K562 (cell line): ENCODE results near the gene FN3KRP. TPM values are rescaled to one million over a fixed set of nuclear protein-coding genes. Genes with fewer than 3 reads are reported as not detected.

ENCODE experiments used
- ETV1 ChIP-seq: fragments of 450-650 bp; conservative IDR thresholded peaks from 2 replicates; pipeline ENCODE4 v1.6.1; 2016; ENCODE audit warnings: missing genetic modification characterization, control low read depth, low read depth, missing compliant biosample characterization
- HDAC8 ChIP-seq: fragments of 450-650 bp; IDR thresholded peaks from 2 replicates; pipeline ENCODE4 v1.6.1; 2016; ENCODE audit warnings: mild to moderate bottlenecking, missing genetic modification characterization, moderate library complexity, missing compliant biosample characterization
- NFYB ChIP-seq: IDR thresholded peaks from 2 replicates; pipeline ENCODE4 v1.6.1; 2011; ENCODE audit warnings: mild to moderate bottlenecking, moderate library complexity; ENCODE audit not compliant: insufficient read length; ENCODE audit errors: extremely low read depth
- RBM15 ChIP-seq: fragments of 200-400 bp; formaldehyde crosslinking; IDR thresholded peaks from 2 replicates; pipeline ENCODE4 v1.6.1; 2018; ENCODE audit warnings: mild to moderate bottlenecking, low read length, moderate library complexity; ENCODE audit not compliant: insufficient read depth
- RFX7 ChIP-seq: fragments of 250-450 bp; sonication (Bioruptor Pico); IDR thresholded peaks from 2 replicates; pipeline ENCODE4 v1.5.1; 2021; ENCODE audit warnings: mild to moderate bottlenecking
- RHOXF2B ChIP-seq: fragments of 250-450 bp; sonication (Bioruptor Pico); conservative IDR thresholded peaks from 2 replicates; pipeline ENCODE4 v1.5.1; 2021
- ZNF217 ChIP-seq: sonication (generic); formaldehyde crosslinking; IDR thresholded peaks from 2 replicates; pipeline ENCODE4 v1.8.0; 2022; ENCODE audit warnings: mild to moderate bottlenecking, missing genetic modification reagents
- polyA plus RNA-seq, 8 experiments: library from polyadenylated mRNA; depleted of rRNA in 4 of 8; stranded (reverse) in 5 of 8; unstranded in 3 of 8; fragments of >200 nt; fragmentation: Nextera tagmentation in 2 of 8; fragmentation: Illumina TruSeq in 1 of 8; extraction: Ambion mirVana in 2 of 8; extraction: Trizol in 1 of 8; gene quantifications; 2 replicates each; pipeline versions ENCODE4 v1.2.1 to v1.2.3, GENCODE V29; 2011 to 2014; ENCODE audit warnings: inconsistent platforms in 1 of 8, missing spikeins in 1 of 8
- total RNA-seq, 7 experiments: library from RNA; depleted of rRNA in 6 of 7; stranded (reverse); fragments of >200 nt in 6 of 7; fragmentation: Illumina TruSeq in 2 of 7; extraction: Trizol in 2 of 7; gene quantifications; 2 replicates each; pipeline versions ENCODE4 v1.2.1 to v1.2.3, GENCODE V29; 2011 to 2021; ENCODE audit warnings: low replicate concordance in 1 of 7
- TF ChIP-seq, protein P1 (sequence below): fragments of 450-650 bp; IDR thresholded peaks from 2 replicates; pipeline ENCODE4 v1.6.1; 2016; ENCODE audit warnings: missing biosample characterization, missing genetic modification characterization
- TF ChIP-seq, protein P2 (sequence below): IDR thresholded peaks from 3 replicates; pipeline ENCODE4 v1.6.1; 2011; ENCODE audit warnings: borderline replicate concordance, mild to moderate bottlenecking; ENCODE audit not compliant: insufficient read length, insufficient read depth
- TF ChIP-seq, protein P3 (sequence below): fragments of 200-600 bp; sonication (generic); IDR thresholded peaks from one replicate; pipeline ENCODE4 v1.6.1; 2012; ENCODE audit warnings: mild to moderate bottlenecking, low read depth, low read length, inconsistent platforms
- TF ChIP-seq, protein P4 (sequence below): fragments of 450-650 bp; IDR thresholded peaks from 2 replicates; pipeline ENCODE4 v1.6.1; 2016
- TF ChIP-seq, protein P5 (sequence below): fragments of 250-450 bp; sonication (Bioruptor Pico); IDR thresholded peaks from 2 replicates; pipeline ENCODE4 v1.8.0; 2021; ENCODE audit warnings: moderate library complexity, mild to moderate bottlenecking, inconsistent platforms

The FN3KRP gene
- total and polyA plus RNA-seq, 9 of the 15 experiments (the other 6 are each of a cell fraction or from before 2014, with no cell fraction given): 2.0 to 32.1 (median 24.9) TPM

DNA sequence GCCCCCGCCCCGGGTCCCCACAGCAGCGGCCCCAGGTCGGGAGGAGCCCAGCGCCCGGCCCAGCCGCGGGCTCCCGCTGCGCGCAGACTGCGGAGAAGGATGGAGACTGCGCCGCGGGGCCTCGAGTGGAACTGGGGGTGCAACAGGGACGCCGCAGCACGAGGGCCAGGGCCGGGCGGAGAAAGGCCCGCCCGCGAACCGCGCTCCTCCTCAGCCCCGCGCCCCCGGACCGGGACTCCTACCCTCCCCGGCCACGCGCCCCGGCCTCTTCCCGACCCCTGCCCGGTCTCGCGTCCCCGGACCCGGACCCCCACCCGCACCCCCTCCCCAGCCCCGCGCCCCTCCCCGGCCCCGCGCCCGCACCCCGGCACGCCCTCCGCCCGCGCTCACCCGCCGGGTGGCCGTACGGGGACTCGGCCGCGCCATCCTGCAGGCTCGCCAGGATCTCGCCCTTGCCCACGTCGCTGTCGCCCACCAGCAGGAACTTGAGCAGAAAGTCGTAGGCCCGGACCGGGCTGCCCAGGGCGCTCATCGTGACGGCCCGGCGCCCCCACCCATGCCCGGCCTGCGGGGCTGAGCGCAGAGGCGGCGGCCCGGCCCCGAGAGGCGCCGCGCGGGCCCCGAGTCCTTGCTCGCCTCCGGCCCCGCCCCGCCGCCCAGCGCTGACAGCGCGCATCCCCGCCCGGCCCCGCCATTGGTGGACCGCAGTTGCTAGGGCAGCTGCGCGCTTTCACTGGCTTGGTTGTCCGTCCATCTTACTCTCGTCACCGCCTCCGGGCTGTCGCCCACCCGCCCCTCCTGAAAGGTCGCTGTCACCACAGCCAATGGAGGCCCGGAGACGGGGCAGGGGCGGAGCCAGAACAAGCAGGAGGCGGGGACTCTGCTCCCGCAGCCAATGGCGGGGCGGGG, 18.2 kb upstream of the FN3KRP start, which contains the start of gene RAB40B (continued):
- TF ChIP-seq, protein P1, sequence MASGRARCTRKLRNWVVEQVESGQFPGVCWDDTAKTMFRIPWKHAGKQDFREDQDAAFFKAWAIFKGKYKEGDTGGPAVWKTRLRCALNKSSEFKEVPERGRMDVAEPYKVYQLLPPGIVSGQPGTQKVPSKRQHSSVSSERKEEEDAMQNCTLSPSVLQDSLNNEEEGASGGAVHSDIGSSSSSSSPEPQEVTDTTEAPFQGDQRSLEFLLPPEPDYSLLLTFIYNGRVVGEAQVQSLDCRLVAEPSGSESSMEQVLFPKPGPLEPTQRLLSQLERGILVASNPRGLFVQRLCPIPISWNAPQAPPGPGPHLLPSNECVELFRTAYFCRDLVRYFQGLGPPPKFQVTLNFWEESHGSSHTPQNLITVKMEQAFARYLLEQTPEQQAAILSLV (tag): no peak
- TF ChIP-seq NFYB (peak; percentile 86), HDAC8 (tag) (no peak), ZNF217 (CRISPR knock-in tag) (no peak), ETV1 (tag) (no peak), RHOXF2B (CRISPR knock-in tag) (no peak), RBM15 (no peak), RFX7 (CRISPR knock-in tag) (no peak)
- TF ChIP-seq, protein P2, sequence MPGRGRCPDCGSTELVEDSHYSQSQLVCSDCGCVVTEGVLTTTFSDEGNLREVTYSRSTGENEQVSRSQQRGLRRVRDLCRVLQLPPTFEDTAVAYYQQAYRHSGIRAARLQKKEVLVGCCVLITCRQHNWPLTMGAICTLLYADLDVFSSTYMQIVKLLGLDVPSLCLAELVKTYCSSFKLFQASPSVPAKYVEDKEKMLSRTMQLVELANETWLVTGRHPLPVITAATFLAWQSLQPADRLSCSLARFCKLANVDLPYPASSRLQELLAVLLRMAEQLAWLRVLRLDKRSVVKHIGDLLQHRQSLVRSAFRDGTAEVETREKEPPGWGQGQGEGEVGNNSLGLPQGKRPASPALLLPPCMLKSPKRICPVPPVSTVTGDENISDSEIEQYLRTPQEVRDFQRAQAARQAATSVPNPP: no peak
- TF ChIP-seq, protein P3, sequence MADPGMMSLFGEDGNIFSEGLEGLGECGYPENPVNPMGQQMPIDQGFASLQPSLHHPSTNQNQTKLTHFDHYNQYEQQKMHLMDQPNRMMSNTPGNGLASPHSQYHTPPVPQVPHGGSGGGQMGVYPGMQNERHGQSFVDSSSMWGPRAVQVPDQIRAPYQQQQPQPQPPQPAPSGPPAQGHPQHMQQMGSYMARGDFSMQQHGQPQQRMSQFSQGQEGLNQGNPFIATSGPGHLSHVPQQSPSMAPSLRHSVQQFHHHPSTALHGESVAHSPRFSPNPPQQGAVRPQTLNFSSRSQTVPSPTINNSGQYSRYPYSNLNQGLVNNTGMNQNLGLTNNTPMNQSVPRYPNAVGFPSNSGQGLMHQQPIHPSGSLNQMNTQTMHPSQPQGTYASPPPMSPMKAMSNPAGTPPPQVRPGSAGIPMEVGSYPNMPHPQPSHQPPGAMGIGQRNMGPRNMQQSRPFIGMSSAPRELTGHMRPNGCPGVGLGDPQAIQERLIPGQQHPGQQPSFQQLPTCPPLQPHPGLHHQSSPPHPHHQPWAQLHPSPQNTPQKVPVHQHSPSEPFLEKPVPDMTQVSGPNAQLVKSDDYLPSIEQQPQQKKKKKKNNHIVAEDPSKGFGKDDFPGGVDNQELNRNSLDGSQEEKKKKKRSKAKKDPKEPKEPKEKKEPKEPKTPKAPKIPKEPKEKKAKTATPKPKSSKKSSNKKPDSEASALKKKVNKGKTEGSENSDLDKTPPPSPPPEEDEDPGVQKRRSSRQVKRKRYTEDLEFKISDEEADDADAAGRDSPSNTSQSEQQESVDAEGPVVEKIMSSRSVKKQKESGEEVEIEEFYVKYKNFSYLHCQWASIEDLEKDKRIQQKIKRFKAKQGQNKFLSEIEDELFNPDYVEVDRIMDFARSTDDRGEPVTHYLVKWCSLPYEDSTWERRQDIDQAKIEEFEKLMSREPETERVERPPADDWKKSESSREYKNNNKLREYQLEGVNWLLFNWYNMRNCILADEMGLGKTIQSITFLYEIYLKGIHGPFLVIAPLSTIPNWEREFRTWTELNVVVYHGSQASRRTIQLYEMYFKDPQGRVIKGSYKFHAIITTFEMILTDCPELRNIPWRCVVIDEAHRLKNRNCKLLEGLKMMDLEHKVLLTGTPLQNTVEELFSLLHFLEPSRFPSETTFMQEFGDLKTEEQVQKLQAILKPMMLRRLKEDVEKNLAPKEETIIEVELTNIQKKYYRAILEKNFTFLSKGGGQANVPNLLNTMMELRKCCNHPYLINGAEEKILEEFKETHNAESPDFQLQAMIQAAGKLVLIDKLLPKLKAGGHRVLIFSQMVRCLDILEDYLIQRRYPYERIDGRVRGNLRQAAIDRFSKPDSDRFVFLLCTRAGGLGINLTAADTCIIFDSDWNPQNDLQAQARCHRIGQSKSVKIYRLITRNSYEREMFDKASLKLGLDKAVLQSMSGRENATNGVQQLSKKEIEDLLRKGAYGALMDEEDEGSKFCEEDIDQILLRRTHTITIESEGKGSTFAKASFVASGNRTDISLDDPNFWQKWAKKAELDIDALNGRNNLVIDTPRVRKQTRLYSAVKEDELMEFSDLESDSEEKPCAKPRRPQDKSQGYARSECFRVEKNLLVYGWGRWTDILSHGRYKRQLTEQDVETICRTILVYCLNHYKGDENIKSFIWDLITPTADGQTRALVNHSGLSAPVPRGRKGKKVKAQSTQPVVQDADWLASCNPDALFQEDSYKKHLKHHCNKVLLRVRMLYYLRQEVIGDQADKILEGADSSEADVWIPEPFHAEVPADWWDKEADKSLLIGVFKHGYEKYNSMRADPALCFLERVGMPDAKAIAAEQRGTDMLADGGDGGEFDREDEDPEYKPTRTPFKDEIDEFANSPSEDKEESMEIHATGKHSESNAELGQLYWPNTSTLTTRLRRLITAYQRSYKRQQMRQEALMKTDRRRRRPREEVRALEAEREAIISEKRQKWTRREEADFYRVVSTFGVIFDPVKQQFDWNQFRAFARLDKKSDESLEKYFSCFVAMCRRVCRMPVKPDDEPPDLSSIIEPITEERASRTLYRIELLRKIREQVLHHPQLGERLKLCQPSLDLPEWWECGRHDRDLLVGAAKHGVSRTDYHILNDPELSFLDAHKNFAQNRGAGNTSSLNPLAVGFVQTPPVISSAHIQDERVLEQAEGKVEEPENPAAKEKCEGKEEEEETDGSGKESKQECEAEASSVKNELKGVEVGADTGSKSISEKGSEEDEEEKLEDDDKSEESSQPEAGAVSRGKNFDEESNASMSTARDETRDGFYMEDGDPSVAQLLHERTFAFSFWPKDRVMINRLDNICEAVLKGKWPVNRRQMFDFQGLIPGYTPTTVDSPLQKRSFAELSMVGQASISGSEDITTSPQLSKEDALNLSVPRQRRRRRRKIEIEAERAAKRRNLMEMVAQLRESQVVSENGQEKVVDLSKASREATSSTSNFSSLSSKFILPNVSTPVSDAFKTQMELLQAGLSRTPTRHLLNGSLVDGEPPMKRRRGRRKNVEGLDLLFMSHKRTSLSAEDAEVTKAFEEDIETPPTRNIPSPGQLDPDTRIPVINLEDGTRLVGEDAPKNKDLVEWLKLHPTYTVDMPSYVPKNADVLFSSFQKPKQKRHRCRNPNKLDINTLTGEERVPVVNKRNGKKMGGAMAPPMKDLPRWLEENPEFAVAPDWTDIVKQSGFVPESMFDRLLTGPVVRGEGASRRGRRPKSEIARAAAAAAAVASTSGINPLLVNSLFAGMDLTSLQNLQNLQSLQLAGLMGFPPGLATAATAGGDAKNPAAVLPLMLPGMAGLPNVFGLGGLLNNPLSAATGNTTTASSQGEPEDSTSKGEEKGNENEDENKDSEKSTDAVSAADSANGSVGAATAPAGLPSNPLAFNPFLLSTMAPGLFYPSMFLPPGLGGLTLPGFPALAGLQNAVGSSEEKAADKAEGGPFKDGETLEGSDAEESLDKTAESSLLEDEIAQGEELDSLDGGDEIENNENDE: no peak
- TF ChIP-seq, protein P4, sequence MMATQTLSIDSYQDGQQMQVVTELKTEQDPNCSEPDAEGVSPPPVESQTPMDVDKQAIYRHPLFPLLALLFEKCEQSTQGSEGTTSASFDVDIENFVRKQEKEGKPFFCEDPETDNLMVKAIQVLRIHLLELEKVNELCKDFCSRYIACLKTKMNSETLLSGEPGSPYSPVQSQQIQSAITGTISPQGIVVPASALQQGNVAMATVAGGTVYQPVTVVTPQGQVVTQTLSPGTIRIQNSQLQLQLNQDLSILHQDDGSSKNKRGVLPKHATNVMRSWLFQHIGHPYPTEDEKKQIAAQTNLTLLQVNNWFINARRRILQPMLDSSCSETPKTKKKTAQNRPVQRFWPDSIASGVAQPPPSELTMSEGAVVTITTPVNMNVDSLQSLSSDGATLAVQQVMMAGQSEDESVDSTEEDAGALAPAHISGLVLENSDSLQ: peak; percentile 99
- TF ChIP-seq, protein P5, sequence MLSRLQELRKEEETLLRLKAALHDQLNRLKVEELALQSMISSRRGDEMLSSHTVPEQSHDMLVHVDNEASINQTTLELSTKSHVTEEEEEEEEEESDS (CRISPR knock-in tag): no peak
